Heart left ventricle (tissue), 16 donors: ENCODE data around the gene ZBTB7B. TPM values are rescaled to one million over a fixed set of nuclear protein-coding genes. Genes with fewer than 3 reads are reported as not detected.

Experiments used
- ATAC-seq, 4 donors: fragments of 200-7000 bp; cut with Tn5 transposase; one replicate each; pipeline ENCODE4 v1.9.1; 2020 to 2022; ENCODE audit warnings: moderate library complexity in 4 of 4, mild to moderate bottlenecking in 3 of 4, moderate number of reproducible peaks in 1 of 4
- DNase-seq, 5 donors: peaks; one replicate each; pipeline ENCODE4 v3.0.0-alpha.2; 2020
- H3K27ac ChIP-seq, 12 donors: fragments of 200-600 bp; sonication (generic) in 4 of 12; one replicate each; pipeline versions ENCODE4 v1.5.0 to v1.8.0; 2016 to 2022; ENCODE audit warnings: mild to moderate bottlenecking in 2 of 12
- H3K27me3 ChIP-seq, 9 donors: fragments of 200-600 bp; sonication (generic) in 2 of 9; one replicate each; pipeline versions ENCODE4 v1.5.1 to v1.8.0; 2016 to 2022; ENCODE audit warnings: mild to moderate bottlenecking in 3 of 9
- H3K36me3 ChIP-seq, 9 donors: fragments of 200-600 bp; sonication (generic) in 2 of 9; one replicate each; pipeline versions ENCODE4 v1.5.0 to v1.8.0; 2018 to 2022; ENCODE audit warnings: mild to moderate bottlenecking in 2 of 9
- H3K4me1 ChIP-seq, 12 donors: fragments of 200-600 bp; sonication (generic) in 4 of 12; one replicate each; pipeline versions ENCODE4 v1.5.0 to v1.8.0; 2016 to 2022; ENCODE audit warnings: mild to moderate bottlenecking in 3 of 12
- H3K4me3 ChIP-seq, 12 donors: fragments of 200-600 bp; sonication (generic) in 4 of 12; one replicate each; pipeline versions ENCODE4 v1.5.0 to v1.8.0; 2017 to 2022; ENCODE audit warnings: mild to moderate bottlenecking in 9 of 12, moderate library complexity in 4 of 12
- H3K9me3 ChIP-seq, 12 donors: fragments of 200-600 bp; sonication (generic) in 4 of 12; one replicate each; pipeline versions ENCODE4 v1.5.0 to v1.8.0; 2016 to 2022; ENCODE audit warnings: mild to moderate bottlenecking in 1 of 12
- POLR2A ChIP-seq, 2 donors: fragments of 450-650 bp; IDR thresholded peaks; one replicate each; pipeline ENCODE4 v1.6.1; 2017; ENCODE audit warnings: antibody characterized with exemption in 2 of 2, mild to moderate bottlenecking in 2 of 2, moderate library complexity in 2 of 2
- WGBS, 4 donors: extraction: QIAGEN DNeasy Blood & Tissue Kit in 2 of 4; methylation state at CpG; one replicate each; pipeline versions ENCODE4 v1.1.5 to v1.1.7; 2013 to 2018; 5-methylcytosine and 5-hydroxymethylcytosine counted together
- intact Hi-C, 10 donors: fragments of 100-400 bp; cut with DNase I; formaldehyde crosslinking; loops; one replicate each; pipeline versions ENCODE4 v1.11.1 to v1.14.2; 2022
- polyA plus RNA-seq, 2 donors: library from polyadenylated mRNA; stranded (reverse); fragments of 200-250 nt; gene quantifications; one replicate each; pipeline ENCODE4 v1.2.3, GENCODE V29; 2013
- total RNA-seq, 9 donors: library from RNA; depleted of rRNA in 2 of 9; stranded (reverse); fragments of >200 nt in 2 of 9; fragmentation: NEBNext Ultra II Directional in 3 of 9; extraction: Animal tissue kit (Norgen Biotek cat#: 25700) in 3 of 9; gene quantifications; one replicate each; pipeline versions ENCODE4 v1.1.0 to v1.2.4, GENCODE V29; 2016 to 2023
- TF ChIP-seq, protein P1 (sequence below), 12 donors: fragments of 200-600 bp; sonication (generic) in 4 of 12; IDR thresholded peaks; one replicate each; pipeline versions ENCODE4 v1.5.0 to v1.8.0; 2018 to 2022; ENCODE audit warnings: antibody characterized with exemption in 12 of 12, mild to moderate bottlenecking in 5 of 12
- donor health status: ischemic (EF 13 %, LVEDD 7.1; RV severe dilation, severe dysfunction).
- donor health status: healthy with polysubstance abuse.
- donor health status: DM: no; HTN: yes; CAD: no.
- donor health status: DM: no; HTN: no; CAD: no.
- donor health status: ischemic (EF 25% LVEDD 6.9; RV normal size, moderate dysfunction).
- donor health status: ischemic (EF 25% LVEDD 5.7; RV mildly dilated, moderate dysfunction).
- donor health status: healthy.
- donor health status: DM: yes; HTN: yes; CAD: no.
- donor health status: ischemic (EF 35%, LVEDD 5.7; RV mildly dilated, moderate dysfunction).
- donor health status: nonischemic (EF 11% LVEDD 7.7; RV severe dilation, severe dysfunction).
- donor health status: DM: yes; HTN: yes; CAD: no.
- donor health status: PGD.
- donor health status: ischemic (EF 29% LVEDD 5.4; RV normal size, mild dysfunction).
- donor health status: nonischemic (EF 23%, LVEDD 6.1; RV moderate dilation, normal function).

The ZBTB7B gene
- total and polyA plus RNA-seq, 11 donors: 29.5 to 103 (median 46.6) TPM

- H3K9me3 ChIP-seq: no peaks in the 10 kb centered on the region
- H3K27me3 ChIP-seq: no peaks in the 10 kb centered on the region
- H3K27ac ChIP-seq: no peak overlapping the region
- DNase-seq: no peak
- TF ChIP-seq POLR2A (IDR thresholded peaks at IDR 0.05): no peak
- TF ChIP-seq, protein P1, sequence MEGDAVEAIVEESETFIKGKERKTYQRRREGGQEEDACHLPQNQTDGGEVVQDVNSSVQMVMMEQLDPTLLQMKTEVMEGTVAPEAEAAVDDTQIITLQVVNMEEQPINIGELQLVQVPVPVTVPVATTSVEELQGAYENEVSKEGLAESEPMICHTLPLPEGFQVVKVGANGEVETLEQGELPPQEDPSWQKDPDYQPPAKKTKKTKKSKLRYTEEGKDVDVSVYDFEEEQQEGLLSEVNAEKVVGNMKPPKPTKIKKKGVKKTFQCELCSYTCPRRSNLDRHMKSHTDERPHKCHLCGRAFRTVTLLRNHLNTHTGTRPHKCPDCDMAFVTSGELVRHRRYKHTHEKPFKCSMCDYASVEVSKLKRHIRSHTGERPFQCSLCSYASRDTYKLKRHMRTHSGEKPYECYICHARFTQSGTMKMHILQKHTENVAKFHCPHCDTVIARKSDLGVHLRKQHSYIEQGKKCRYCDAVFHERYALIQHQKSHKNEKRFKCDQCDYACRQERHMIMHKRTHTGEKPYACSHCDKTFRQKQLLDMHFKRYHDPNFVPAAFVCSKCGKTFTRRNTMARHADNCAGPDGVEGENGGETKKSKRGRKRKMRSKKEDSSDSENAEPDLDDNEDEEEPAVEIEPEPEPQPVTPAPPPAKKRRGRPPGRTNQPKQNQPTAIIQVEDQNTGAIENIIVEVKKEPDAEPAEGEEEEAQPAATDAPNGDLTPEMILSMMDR (IDR thresholded peaks at IDR 0.05): no peak
- H3K4me1 ChIP-seq: peaks cover 0 to 4% (median 0%) of the 10 kb centered on the region in 12 donors
- intact Hi-C loops: no loop called here
- no peaks in the 10 kb centered on the region for H3K36me3 ChIP-seq
- 84 to 95% (median 90%) methylated on average over 11 to 15 of the region's 15 CpGs for WGBS, 4 donors
- H3K4me3 ChIP-seq: no peak overlapping the region
- ATAC-seq: no peak
These were observed 27.7 kb downstream of the ZBTB7B start for GRCh38 chr1:155030243-155030795.

GRCh38 chr1:155030899-155031298, 28.3 kb downstream of the ZBTB7B start:
- no peaks in the 10 kb centered on the region for H3K27me3 ChIP-seq
- H3K9me3 ChIP-seq: no peaks in the 10 kb centered on the region
- no peak overlapping the region for H3K27ac ChIP-seq
- ATAC-seq (no peak), DNase-seq (no peak)
- intact Hi-C loops: no loop called here
- WGBS, 4 donors: 82 to 87% (median 86%) methylated on average over 11 of the region's 11 CpGs
- no peaks in the 10 kb centered on the region for H3K36me3 ChIP-seq
- H3K4me3 ChIP-seq: no peak overlapping the region
- H3K4me1 ChIP-seq: peaks cover 0 to 10% (median 0%) of the 10 kb centered on the region in 12 donors
- TF ChIP-seq, protein P1 (IDR thresholded peaks at IDR 0.05): no peak
- TF ChIP-seq POLR2A (IDR thresholded peaks at IDR 0.05): no peak

DNA sequence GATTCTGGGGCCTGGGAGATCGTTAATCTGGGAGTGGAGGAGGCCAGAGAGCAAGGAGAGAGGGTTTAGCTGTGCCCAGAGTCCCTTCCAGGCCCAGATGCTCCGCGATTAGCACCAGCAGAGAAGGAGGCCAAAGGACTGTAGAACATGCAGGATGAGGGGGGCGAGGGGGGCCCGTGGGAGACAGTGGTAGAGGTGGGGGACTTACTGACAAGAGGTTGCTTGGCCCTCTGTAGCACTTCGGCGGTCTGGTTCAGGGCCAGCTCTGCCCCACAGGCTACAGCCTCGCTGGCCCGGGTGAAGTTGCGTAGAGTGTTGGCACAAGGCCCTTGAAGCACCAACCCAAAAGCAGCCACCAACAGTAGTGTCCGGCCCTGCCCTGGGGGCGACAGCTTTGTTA, 30.3 kb downstream of the ZBTB7B start:
- H3K27ac ChIP-seq: no peak overlapping the region
- WGBS, 4 donors: 89 to 95% (median 92%) methylated on average over 12 of the region's 12 CpGs
- intact Hi-C loops: no loop called here
- DNase-seq: no peak
- H3K4me1 ChIP-seq: peaks cover 0 to 22% (median 0%) of the 10 kb centered on the region in 12 donors
- no peaks in the 10 kb centered on the region for H3K36me3 ChIP-seq
- no peaks in the 10 kb centered on the region for H3K9me3 ChIP-seq
- no peak for TF ChIP-seq POLR2A (IDR thresholded peaks at IDR 0.05)
- TF ChIP-seq, protein P1 (IDR thresholded peaks at IDR 0.05): no peak
- no peaks in the 10 kb centered on the region for H3K27me3 ChIP-seq
- H3K4me3 ChIP-seq: no peak overlapping the region
- no peak for ATAC-seq

DNA sequence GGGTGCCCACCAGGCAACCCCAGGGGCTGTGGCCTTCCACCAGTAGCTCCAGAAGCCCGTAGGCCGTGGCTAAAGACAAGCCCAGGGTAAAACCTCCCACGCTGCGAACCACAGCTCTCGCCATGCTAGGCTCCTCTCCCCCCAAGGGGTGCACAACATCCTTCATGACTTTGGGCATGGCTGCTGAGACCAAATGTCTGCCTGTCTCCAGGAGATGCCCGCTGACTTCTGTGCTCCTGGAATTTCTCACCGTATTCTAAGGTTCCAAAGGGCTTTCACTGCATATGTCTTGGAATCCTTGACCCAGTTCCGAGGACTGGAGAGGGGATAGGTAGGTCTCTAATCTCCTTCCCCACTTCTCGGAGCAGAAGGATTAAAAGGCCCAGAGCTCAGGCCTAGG, 30.9 kb downstream of the ZBTB7B start, which contains the start of the genes DCST1 and DCST2:
Gene DCST1, plus strand, starts transcription at position 301 of the 400 bp plus-strand sequence. CDS start 213 bp downstream, outside the sequence.
Gene DCST2, minus strand, starts transcription at position 258 of the 400 bp plus-strand sequence. Its CDS starts 80 bp downstream, at position 178.
- ATAC-seq: no peak
- Histone ChIP-seq H3K36me3 (no peaks in the 10 kb centered on the region), H3K27me3 (no peaks in the 10 kb centered on the region), H3K4me1 (peaks cover 0 to 24% (median 0%) of the 10 kb centered on the region in 12 donors), H3K4me3 (no peak within 1 kb of the TSS), H3K27ac (no peak within 1 kb of the TSS), H3K9me3 (no peaks in the 10 kb centered on the region)
- intact Hi-C loops: no loop called here
- 95 to 98% (median 96%) methylated on average over 5 to 9 of the region's 9 CpGs for WGBS, 4 donors
- no peak for DNase-seq
- no peak for TF ChIP-seq POLR2A (IDR thresholded peaks at IDR 0.05)
- TF ChIP-seq, protein P1 (IDR thresholded peaks at IDR 0.05): no peak
